ENCODE data around the gene ZNF440.

ZNF440 gene

DNA sequence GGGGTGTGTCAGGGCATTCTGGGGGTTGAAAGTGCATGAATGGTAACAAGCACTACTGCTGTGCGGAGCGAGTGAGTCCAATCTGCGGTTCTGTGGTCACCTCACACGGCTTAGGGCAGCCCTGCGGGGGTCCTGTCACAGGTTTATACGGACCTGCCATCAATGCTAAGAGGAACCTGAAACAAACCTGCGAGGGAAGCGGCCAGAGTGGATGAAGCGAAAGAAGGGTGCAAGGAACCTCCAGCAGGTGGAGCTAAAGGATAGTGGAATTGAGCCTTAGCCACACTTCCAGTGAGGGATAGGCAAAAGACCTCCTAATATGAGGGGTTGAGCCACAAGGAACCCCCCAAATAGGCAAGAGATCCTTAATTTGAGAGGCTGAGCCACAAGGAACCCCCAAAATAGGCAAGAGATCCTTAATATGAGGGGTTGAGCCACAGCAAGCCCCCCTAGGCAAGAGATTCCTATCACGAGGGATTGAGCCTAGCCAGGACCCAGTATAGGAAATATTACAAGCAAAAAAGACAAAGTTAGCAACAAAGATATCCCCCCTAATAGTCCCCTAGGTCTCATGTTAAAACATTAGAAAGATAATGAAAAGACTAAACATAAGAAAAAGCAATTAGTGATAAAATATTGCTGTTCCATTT lies 67.2 kb downstream of the ZNF440 start:
- in situ Hi-C loops (cut with MboI; ENCODE audit: low sequenced_read_pairs): no loop called here

- in situ Hi-C loops (cut with MboI; ENCODE audit: low sequenced_read_pairs): no loop called here
Measured at GRCh38 chr19:11882606-11883005, 68.5 kb downstream of the ZNF440 start.

Measured in HL-60/S4 (cell line).